GM19397 (cell line): Measurements from ENCODE around the gene ZNF17.

Experiments
- ATAC-seq: cut with Tn5 transposase; IDR thresholded peaks from one replicate; pipeline ENCODE4 v1.9.1; 2021; ENCODE audit warnings: mild to moderate bottlenecking, moderate library complexity; ENCODE audit not compliant: unreplicated experiment

ZNF17 gene

DNA sequence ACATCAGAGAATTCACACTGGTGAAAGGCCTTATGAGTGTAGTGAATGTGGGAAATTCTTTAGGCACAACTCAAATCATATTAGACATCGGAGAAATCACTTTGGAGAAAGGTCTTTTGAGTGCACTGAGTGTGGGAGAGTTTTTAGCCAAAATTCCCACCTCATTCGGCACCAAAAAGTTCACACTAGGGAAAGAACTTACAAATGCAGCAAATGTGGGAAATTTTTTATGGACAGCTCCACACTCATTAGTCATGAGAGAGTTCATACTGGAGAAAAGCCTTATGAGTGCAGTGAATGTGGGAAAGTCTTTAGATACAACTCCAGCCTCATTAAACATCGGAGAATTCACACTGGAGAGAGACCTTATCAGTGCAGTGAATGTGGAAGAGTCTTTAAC, 10.1 kb downstream of the ZNF17 start:
- ATAC-seq = no peak

DNA sequence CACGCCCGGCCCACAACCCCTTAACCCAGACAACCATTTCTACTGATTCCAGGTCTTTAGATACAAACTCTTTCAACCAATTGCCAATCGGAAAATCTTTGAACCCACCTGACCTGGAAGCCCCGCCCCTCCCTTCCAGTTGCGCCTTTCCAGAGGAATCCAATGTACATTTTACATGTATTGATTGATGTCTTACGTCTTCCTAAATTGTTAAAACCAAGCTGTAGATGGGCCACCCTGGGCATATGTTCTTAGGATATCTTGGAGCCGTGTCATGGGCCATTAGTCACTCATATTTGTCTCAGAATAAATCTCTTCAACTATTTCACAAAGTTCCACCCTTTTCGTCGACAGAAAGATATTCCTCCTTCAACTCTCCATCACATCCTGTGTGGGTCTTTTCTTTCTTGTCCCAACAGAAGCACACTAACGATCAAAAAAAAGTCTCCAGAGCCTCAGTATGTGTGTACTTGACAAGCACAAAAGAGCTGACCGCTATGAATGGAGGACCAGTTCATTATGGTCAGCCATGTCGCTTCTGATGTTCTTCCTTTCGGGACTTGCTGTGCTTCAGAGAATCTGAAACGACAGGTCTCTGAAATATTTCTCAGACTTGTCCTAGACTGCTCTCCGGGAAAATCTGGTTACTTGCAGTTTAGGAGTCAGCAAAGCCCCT, 23.6 kb downstream of the ZNF17 start:
- ATAC-seq = peak; percentile 16

- ATAC-seq = peak; percentile 97
These were observed 24.4 kb downstream of the ZNF17 start, which contains the start of gene ZNF749 for GRCh38 chr19:57435062-57435978. Gene ZNF749 (plus strand): TSS chr19:57435325. CDS start chr19:57435579, 254 bp downstream.

DNA sequence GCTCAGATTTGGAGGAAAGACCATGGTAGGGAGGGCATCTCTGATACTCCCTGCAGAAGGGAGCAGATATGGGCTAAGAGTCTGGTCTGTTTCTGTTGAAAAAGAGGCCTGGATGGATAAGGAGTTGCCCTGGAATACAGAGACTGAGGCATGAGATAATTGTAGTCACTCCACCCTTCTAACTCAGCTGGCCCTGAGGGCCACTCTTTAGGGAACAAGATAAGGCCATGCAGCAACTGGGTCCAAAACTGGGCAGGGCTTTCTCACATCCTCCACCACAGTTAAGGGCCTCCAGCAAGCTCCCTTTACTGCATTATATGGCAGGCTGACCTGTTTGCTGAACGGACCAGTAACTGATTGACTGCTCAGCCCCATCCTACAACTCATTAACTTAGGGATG, 25.5 kb downstream of the ZNF17 start:
- ATAC-seq = no peak

- no peak for ATAC-seq
These were observed 27.0 kb downstream of the ZNF17 start for GRCh38 chr19:57437931-57438330.

GRCh38 chr19:57438925-57439324, 28.0 kb downstream of the ZNF17 start:
- no peak for ATAC-seq

DNA sequence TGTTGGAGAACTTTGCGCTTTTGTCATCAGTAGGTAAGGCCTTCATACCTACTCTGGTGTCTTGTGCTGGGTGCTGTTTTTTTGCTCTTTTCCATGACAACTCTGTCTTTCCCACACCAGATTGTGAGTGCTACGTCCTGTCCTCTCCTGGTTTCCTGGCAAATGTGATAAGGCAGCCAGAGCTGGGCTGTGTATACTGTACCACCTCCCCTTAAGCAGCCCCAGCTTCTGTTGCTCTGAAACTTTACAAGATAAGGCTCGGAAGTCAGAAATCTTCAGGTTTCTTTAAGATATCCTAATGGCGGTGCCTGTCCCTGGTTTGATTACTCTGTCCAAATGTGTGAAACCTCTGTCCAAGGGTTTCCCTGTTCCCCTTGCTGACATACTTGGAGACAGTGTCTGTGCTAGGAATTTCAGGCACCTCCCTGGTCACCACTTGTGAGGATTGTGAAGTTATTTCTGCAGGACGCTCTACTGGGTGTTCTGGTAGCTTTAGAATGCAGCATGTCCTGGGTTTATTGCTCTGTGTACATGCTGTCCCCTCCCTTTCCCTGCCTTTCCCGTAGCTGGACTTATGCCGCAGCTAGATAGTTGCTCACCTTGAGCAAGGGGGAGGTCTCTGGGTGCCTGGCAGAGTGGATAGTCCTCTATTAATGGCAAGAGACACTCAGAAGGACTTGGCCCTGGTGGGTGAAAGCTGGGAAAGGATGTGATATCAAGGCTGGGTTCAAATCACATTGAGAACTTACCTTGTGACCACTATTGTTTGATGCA, 31.2 kb downstream of the ZNF17 start:
- no peak for ATAC-seq

- ATAC-seq = no peak
These were observed 32.2 kb downstream of the ZNF17 start for GRCh38 chr19:57443121-57443696.

DNA sequence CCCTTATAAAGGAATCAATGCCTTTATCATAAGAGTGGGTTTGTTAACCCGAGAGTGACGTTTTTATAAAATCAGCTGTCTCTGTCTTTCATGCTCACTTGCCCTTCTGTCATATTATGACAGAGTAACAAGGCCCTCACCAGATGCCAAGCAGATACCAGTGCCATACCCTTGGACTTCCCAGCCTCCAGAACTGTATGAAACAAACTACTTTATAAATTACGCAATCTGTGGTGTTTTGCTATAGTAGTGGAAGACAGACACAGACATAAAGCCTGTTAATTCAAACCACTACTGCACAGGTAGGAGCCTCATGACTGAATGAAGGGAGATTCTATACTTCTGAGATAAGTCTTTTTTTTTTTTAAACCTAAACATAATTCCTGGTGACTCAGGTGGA, 41.3 kb downstream of the ZNF17 start:
- no peak for ATAC-seq

- no peak for ATAC-seq
These were observed 54.9 kb downstream of the ZNF17 start for GRCh38 chr19:57465680-57466381.

GRCh38 chr19:57466489-57466888, 55.5 kb downstream of the ZNF17 start:
- no peak for ATAC-seq
